Sigmoid colon (tissue), 7 donors: ENCODE measurements around the gene NANOGP8. TPM values are rescaled to one million over a fixed set of nuclear protein-coding genes. Genes with fewer than 3 reads are reported as not detected.
"Not testable (repeated sequence)": the region's sequence is repeated elsewhere in the genome, so short reads cannot be mapped to it uniquely, and the experiment has no call there.

ENCODE experiments used
- DNase-seq: peaks from one replicate; pipeline ENCODE4 v3.0.0-alpha.2; 2019
- H3K27ac ChIP-seq, 4 donors: fragments of 200-600 bp; sonication (generic); one replicate each; pipeline ENCODE4 v1.5.1; 2016 to 2019; ENCODE audit warnings: mild to moderate bottlenecking in 1 of 4
- H3K27me3 ChIP-seq, 3 donors: fragments of 200-600 bp; sonication (generic); one replicate each; pipeline ENCODE4 v1.5.1; 2019; ENCODE audit warnings: mild to moderate bottlenecking in 1 of 3
- H3K36me3 ChIP-seq, 4 donors: fragments of 200-600 bp; sonication (generic); one replicate each; pipeline ENCODE4 v1.5.1; 2016 to 2019
- H3K4me1 ChIP-seq, 4 donors: fragments of 200-600 bp; sonication (generic); one replicate each; pipeline ENCODE4 v1.5.1; 2017 to 2019
- H3K4me3 ChIP-seq, 4 donors: fragments of 200-600 bp; sonication (generic); one replicate each; pipeline ENCODE4 v1.5.1; 2017 to 2019; ENCODE audit warnings: mild to moderate bottlenecking in 2 of 4, moderate library complexity in 1 of 4
- H3K9me3 ChIP-seq, 4 donors: fragments of 200-600 bp in 3 of 4; sonication (generic) in 3 of 4; one replicate each; pipeline versions ENCODE4 v1.5.1 to v1.6.1; 2013 to 2019
- EP300 ChIP-seq, 4 donors: sonication (generic); formaldehyde crosslinking; IDR thresholded peaks; one replicate each; pipeline ENCODE4 v1.6.1; 2017; ENCODE audit warnings: antibody characterized with exemption in 4 of 4
- POLR2A ChIP-seq, 2 donors: fragments of 450-650 bp; IDR thresholded peaks; one replicate each; pipeline ENCODE4 v1.6.1; 2016; ENCODE audit warnings: antibody characterized with exemption in 2 of 2, mild to moderate bottlenecking in 2 of 2, moderate library complexity in 2 of 2
- POLR2AphosphoS5 ChIP-seq, 4 donors: sonication (generic); formaldehyde crosslinking; IDR thresholded peaks; one replicate each; pipeline ENCODE4 v1.6.1; 2017; ENCODE audit warnings: antibody characterized with exemption in 4 of 4
- WGBS, 2 donors: extraction: QIAGEN DNeasy Blood & Tissue Kit; methylation state at CpG; one replicate each; pipeline ENCODE4 v1.1.7; 2013; 5-methylcytosine and 5-hydroxymethylcytosine counted together
- intact Hi-C: fragments of 100-400 bp; cut with DNase I; formaldehyde crosslinking; loops from one replicate; pipeline ENCODE4 v1.15.1; 2023
- polyA plus RNA-seq, 3 donors: library from polyadenylated mRNA; stranded (reverse); fragments of 200-250 nt; gene quantifications; one replicate each; pipeline ENCODE4 v1.2.3, GENCODE V29; 2013
- total RNA-seq, 4 donors: library from RNA; depleted of rRNA; stranded (reverse); fragments of >200 nt; gene quantifications; one replicate each; pipeline ENCODE4 v1.1.0, GENCODE V29; 2016
- TF ChIP-seq, protein P1 (sequence below), 4 experiments: fragments of 450-650 bp in 3 of 4; fragments of 200-600 bp in 1 of 4; IDR thresholded peaks; one replicate each; pipeline ENCODE4 v1.5.1; 2016 to 2019; ENCODE audit warnings: antibody characterized with exemption in 4 of 4, mild to moderate bottlenecking in 3 of 4, moderate library complexity in 2 of 4
- donor health status: healthy with polysubstance abuse.
- donor health status: Bipolar disorder and iron deficiency.
- donor health status: healthy.

Gene NANOGP8
- total and polyA plus RNA-seq, 7 donors: 0.15 to 2.2 (median 1.2) TPM; not detected in 4

DNA sequence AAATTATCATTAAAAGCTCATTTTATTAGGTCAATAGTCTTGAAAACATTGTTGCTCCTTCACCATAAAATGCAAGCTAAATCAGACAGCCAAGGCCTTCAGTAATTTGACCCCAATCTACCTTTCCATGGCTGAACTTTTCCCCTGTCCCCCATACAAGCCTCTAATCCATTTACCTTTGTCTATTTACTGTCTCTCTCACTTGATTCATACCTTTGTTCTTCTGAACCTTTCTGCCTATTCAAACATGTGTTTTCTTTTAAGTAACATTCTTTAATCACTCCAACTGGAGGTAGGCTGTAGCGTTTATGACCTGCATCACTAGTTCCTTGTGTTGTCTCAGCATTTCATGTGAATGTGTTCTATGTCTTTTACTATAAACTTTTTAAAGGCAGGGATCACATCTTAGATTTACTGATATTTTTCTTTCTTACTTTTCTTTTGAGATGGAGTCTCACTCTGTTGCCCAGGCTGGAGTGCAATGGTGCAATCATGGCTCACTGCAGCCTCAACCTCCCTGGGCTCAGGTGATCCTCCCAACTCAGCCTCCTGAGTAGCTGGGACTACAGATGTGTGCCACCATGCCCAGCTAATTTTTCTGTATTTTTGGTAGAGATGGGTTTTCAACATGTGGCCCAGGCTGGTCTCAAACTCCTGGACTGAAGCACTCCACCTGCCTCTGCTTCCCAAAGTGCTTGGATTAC is 5.2 kb upstream of the NANOGP8 start:
- Histone ChIP-seq H3K36me3 (no peaks in the 10 kb centered on the region), H3K4me1 (no peaks in the 10 kb centered on the region), H3K27ac (no peak overlapping the region), H3K27me3 (no peaks in the 10 kb centered on the region), H3K4me3 (no peak overlapping the region), H3K9me3 (no peaks in the 10 kb centered on the region)
- intact Hi-C loops: no loop called here
- DNase-seq: no peak
- WGBS, 2 donors: 90 to 94% methylated on average over 1 of the region's 1 CpG
- TF ChIP-seq, protein P1, sequence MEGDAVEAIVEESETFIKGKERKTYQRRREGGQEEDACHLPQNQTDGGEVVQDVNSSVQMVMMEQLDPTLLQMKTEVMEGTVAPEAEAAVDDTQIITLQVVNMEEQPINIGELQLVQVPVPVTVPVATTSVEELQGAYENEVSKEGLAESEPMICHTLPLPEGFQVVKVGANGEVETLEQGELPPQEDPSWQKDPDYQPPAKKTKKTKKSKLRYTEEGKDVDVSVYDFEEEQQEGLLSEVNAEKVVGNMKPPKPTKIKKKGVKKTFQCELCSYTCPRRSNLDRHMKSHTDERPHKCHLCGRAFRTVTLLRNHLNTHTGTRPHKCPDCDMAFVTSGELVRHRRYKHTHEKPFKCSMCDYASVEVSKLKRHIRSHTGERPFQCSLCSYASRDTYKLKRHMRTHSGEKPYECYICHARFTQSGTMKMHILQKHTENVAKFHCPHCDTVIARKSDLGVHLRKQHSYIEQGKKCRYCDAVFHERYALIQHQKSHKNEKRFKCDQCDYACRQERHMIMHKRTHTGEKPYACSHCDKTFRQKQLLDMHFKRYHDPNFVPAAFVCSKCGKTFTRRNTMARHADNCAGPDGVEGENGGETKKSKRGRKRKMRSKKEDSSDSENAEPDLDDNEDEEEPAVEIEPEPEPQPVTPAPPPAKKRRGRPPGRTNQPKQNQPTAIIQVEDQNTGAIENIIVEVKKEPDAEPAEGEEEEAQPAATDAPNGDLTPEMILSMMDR (IDR thresholded peaks at IDR 0.05): no peak
- no peak for TF ChIP-seq EP300 (IDR thresholded peaks at IDR 0.05)
- no peak for TF ChIP-seq POLR2A (IDR thresholded peaks at IDR 0.05)
- TF ChIP-seq POLR2AphosphoS5 (IDR thresholded peaks at IDR 0.05): no peak

DNA sequence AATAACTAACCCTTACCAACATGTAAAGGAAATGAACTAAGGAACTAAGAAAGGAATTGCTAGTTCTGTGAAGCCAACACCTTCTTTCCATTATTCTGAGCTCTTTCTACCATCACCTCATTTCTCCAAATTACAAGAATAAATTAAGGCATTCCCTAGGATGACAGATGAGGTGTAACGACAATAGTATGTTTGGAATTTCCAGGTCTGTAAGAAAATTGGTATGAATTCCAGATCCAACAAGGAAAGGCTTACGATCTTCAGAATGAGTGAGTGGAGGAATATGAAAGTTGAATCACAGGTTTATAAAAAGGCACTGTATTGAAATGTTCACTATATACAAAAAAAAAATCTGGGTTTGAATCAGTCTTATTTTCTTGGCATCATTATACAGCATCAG is 4.5 kb upstream of the NANOGP8 start:
- Histone ChIP-seq H3K27ac (no peak overlapping the region), H3K9me3 (no peaks in the 10 kb centered on the region), H3K4me1 (no peaks in the 10 kb centered on the region), H3K4me3 (no peak overlapping the region), H3K36me3 (no peaks in the 10 kb centered on the region), H3K27me3 (no peaks in the 10 kb centered on the region)
- TF ChIP-seq POLR2A (IDR thresholded peaks at IDR 0.05): no peak
- TF ChIP-seq, protein P1 (IDR thresholded peaks at IDR 0.05): no peak
- TF ChIP-seq EP300 (IDR thresholded peaks at IDR 0.05): no peak
- no peak for TF ChIP-seq POLR2AphosphoS5 (IDR thresholded peaks at IDR 0.05)
- WGBS, 2 donors: 95 to 96% methylated on average over 2 of the region's 2 CpGs
- no peak for DNase-seq
- intact Hi-C loops: no loop called here

- Histone ChIP-seq H3K27me3 (no peaks in the 10 kb centered on the region), H3K4me3 (no peak overlapping the region), H3K4me1 (no peaks in the 10 kb centered on the region), H3K36me3 (no peaks in the 10 kb centered on the region), H3K9me3 (no peaks in the 10 kb centered on the region), H3K27ac (no peak overlapping the region)
- intact Hi-C loops: no loop called here
- WGBS, 2 donors: 92% methylated on average over 1 of the region's 1 CpG
- DNase-seq: no peak
- TF ChIP-seq, protein P1 (IDR thresholded peaks at IDR 0.05): no peak
- no peak for TF ChIP-seq POLR2A (IDR thresholded peaks at IDR 0.05)
These were observed 3.2 kb upstream of the NANOGP8 start for GRCh38 chr15:35088329-35088728.

DNA sequence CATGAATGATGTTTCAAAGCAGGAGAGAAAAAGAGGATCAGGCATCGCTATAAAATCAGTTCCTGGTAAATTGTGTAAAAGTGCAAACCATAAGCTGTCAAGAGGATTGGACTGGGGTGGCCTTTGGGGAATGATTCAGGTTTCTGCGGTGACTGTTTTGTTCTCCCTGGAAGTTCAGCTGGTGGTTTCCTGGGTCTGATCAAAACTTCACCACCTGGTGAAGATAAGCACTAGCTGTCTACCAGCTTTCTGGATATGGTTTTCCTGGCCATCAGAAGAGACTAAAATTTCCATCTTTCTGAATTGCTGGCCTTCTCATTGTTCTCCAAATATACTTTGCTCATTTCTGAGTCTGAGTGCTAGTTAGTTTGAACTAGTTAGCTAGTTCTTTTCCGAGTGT is 2.7 kb upstream of the NANOGP8 start:
- DNase-seq: no peak
- no peaks in the 10 kb centered on the region for H3K27me3 ChIP-seq
- intact Hi-C loops: no loop called here
- H3K4me3 ChIP-seq: no peak overlapping the region
- H3K27ac ChIP-seq: no peak overlapping the region
- H3K9me3 ChIP-seq: no peaks in the 10 kb centered on the region
- H3K36me3 ChIP-seq: no peaks in the 10 kb centered on the region
- TF ChIP-seq EP300 (IDR thresholded peaks at IDR 0.05): no peak
- TF ChIP-seq, protein P1 (IDR thresholded peaks at IDR 0.05): no peak
- no peak for TF ChIP-seq POLR2AphosphoS5 (IDR thresholded peaks at IDR 0.05)
- TF ChIP-seq POLR2A (IDR thresholded peaks at IDR 0.05): no peak
- H3K4me1 ChIP-seq: no peaks in the 10 kb centered on the region
- 85 to 88% methylated on average over 3 of the region's 3 CpGs for WGBS, 2 donors

- H3K4me3 ChIP-seq, H3K27me3 ChIP-seq, intact Hi-C loops, H3K36me3 ChIP-seq, H3K27ac ChIP-seq, DNase-seq, H3K9me3 ChIP-seq: not testable (repeated sequence)
- 95 to 97% methylated on average over 36 of the region's 36 CpGs for WGBS, 2 donors
- peaks cover 0 to 16% (median 6%) of the 10 kb centered on the region in 4 donors for H3K4me1 ChIP-seq
These were observed 2.4 kb downstream of the NANOGP8 start for GRCh38 chr15:35082371-35083348.

DNA sequence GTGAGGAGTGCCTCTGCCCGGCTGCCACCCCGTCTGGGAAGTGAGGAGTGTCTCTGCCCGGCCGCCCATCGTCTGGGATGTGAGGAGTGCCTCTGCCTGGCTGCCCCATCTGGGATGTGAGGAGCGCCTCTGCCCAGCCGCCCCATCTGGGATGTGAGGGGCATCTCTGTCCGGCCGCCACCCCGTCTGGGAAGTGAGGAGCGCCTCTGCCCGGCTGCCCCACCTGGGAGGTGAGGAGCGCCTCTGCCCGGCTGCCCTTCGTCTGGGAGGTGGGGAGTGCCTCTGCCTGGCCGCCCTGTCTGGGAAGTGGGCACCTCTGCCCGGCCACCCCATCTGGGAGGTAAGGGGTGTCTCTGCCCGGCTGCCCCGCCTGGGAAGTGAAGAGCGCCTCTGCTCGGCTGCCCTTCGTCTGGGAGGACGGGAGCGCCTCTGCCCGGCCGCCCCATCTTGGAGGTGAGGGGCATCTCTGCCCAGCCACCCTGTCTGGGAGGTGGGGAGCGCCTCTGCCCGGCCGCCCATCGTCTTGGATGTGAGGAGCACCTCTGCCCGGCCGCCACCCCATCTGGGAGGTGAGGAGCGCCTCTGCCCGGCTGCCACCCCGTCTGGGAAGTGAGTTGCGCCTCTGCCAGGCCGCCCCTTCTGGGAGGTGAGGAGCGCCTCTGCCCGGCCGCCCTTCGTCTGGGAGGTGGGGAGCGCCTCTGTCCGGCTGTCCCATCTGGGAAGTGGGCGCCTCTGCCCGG is 3.3 kb downstream of the NANOGP8 start:
- WGBS, 2 donors: 94 to 95% methylated on average over 45 of the region's 45 CpGs
- H3K4me3 ChIP-seq, DNase-seq, H3K36me3 ChIP-seq, H3K27ac ChIP-seq, H3K9me3 ChIP-seq, intact Hi-C loops, H3K27me3 ChIP-seq: not testable (repeated sequence)
- peaks cover 0 to 16% (median 6%) of the 10 kb centered on the region in 4 donors for H3K4me1 ChIP-seq
